GM23338 (cell line): ENCODE measurements around the gene RSPRY1. TPM values are rescaled to one million over a fixed set of nuclear protein-coding genes. Genes with fewer than 3 reads are reported as not detected.

ENCODE experiments used
- ATAC-seq: fragments of 200-7000 bp; cut with Tn5 transposase; 3 replicates; pipeline ENCODE4 v1.9.1; 2020
- DNase-seq: peaks from one replicate; pipeline ENCODE4 v3.0.0-alpha.2; 2015; ENCODE audit warnings: low spot score
- H2AFZ ChIP-seq: fragments of 200-600 bp; sonication (generic); 2 replicates; pipeline ENCODE4 v1.8.0; 2016; ENCODE audit warnings: antibody characterized with exemption, mild to moderate bottlenecking, moderate library complexity
- H3F3A ChIP-seq: fragments of 200-600 bp; sonication (generic); replicated peaks from 2 replicates; pipeline ENCODE4 v1.8.0; 2017; ENCODE audit warnings: antibody characterized with exemption, mixed run types, low read depth
- H3K27ac ChIP-seq: fragments of 200-600 bp; sonication (generic); 2 replicates; pipeline ENCODE4 v1.6.1; 2016; ENCODE audit warnings: low read depth
- H3K27me3 ChIP-seq: fragments of 200-600 bp; sonication (generic); 2 replicates; pipeline ENCODE4 v1.8.0; 2016; ENCODE audit warnings: mild to moderate bottlenecking, mixed run types, moderate library complexity; ENCODE audit not compliant: insufficient read depth
- H3K36me3 ChIP-seq: fragments of 200-600 bp; sonication (generic); 2 replicates; pipeline ENCODE4 v1.8.0; 2016; ENCODE audit warnings: mild to moderate bottlenecking; ENCODE audit not compliant: insufficient read depth
- H3K4me1 ChIP-seq: fragments of 200-600 bp; sonication (generic); 2 replicates; pipeline ENCODE4 v1.8.0; 2016; ENCODE audit warnings: mild to moderate bottlenecking, moderate library complexity; ENCODE audit not compliant: insufficient read depth
- H3K4me2 ChIP-seq: fragments of 200-600 bp; sonication (generic); 2 replicates; pipeline ENCODE4 v1.7.1; 2017; ENCODE audit warnings: mixed run types
- H3K4me3 ChIP-seq: fragments of 200-600 bp; sonication (generic); 2 replicates; pipeline ENCODE4 v1.6.1; 2016; ENCODE audit warnings: mixed run types
- H3K79me2 ChIP-seq: fragments of 200-600 bp; sonication (generic); replicated peaks from 2 replicates; pipeline ENCODE4 v1.8.0; 2017; ENCODE audit warnings: mild to moderate bottlenecking; ENCODE audit not compliant: insufficient read depth
- H3K9me2 ChIP-seq: fragments of 200-600 bp; sonication (generic); 2 replicates; pipeline ENCODE4 v1.8.0; 2017; ENCODE audit not compliant: insufficient read depth
- H4K20me1 ChIP-seq: fragments of 200-600 bp; sonication (generic); replicated peaks from 2 replicates; pipeline ENCODE4 v1.8.0; 2017; ENCODE audit warnings: mild to moderate bottlenecking; ENCODE audit not compliant: insufficient read depth
- H3K27ac Mint-ChIP-seq: 2 replicates; pipeline ENCODE4 v1.8.0; 2020; ENCODE audit warnings: inconsistent platforms, mild to moderate bottlenecking, moderate library complexity, mixed read lengths
- H3K27me3 Mint-ChIP-seq: 3 replicates; pipeline ENCODE4 v1.8.0; 2022; ENCODE audit warnings: low read depth, mild to moderate bottlenecking, moderate library complexity, mixed read lengths, inconsistent platforms; ENCODE audit not compliant: insufficient read depth, poor library complexity
- H3K36me3 Mint-ChIP-seq: 3 replicates; pipeline ENCODE4 v1.8.0; 2021; ENCODE audit warnings: low read depth, mild to moderate bottlenecking, inconsistent platforms, moderate library complexity, mixed read lengths
- H3K4me1 Mint-ChIP-seq: 3 replicates; pipeline ENCODE4 v1.8.0; 2020; ENCODE audit warnings: mild to moderate bottlenecking, inconsistent platforms, mixed read lengths
- H3K4me3 Mint-ChIP-seq: 3 replicates; pipeline ENCODE4 v1.8.0; 2021; ENCODE audit warnings: moderate library complexity, mild to moderate bottlenecking, inconsistent platforms, mixed read lengths
- H3K9me3 Mint-ChIP-seq: 3 replicates; pipeline ENCODE4 v1.8.0; 2020; ENCODE audit warnings: moderate library complexity, mild to moderate bottlenecking, inconsistent platforms, mixed read lengths
- CREB1 ChIP-seq: fragments of 250-450 bp; sonication (Bioruptor Pico); IDR thresholded peaks from 2 replicates; pipeline ENCODE4 v1.5.0; 2020; ENCODE audit warnings: low read depth, mild to moderate bottlenecking, moderate library complexity
- ETS1 ChIP-seq: IDR thresholded peaks from 2 replicates; pipeline ENCODE4 v1.6.1; 2016; ENCODE audit warnings: antibody characterized with exemption
- EZH2 ChIP-seq: fragments of 200-600 bp; sonication (generic); IDR thresholded peaks from one replicate; pipeline ENCODE4 v1.8.0; 2017; ENCODE audit warnings: antibody characterized with exemption, mild to moderate bottlenecking, low read depth; ENCODE audit not compliant: unreplicated experiment
- EZH2phosphoT487 ChIP-seq: fragments of 200-600 bp; sonication (generic); IDR thresholded peaks from one replicate; pipeline ENCODE4 v1.8.1; 2018; ENCODE audit warnings: antibody characterized with exemption; ENCODE audit not compliant: unreplicated experiment
- JUNB ChIP-seq: IDR thresholded peaks from one replicate; pipeline ENCODE4 v1.6.1; 2016; ENCODE audit warnings: antibody characterized with exemption; ENCODE audit not compliant: unreplicated experiment
- NANOG ChIP-seq: IDR thresholded peaks from 2 replicates; pipeline ENCODE4 v1.6.1; 2016; ENCODE audit warnings: antibody characterized with exemption, borderline replicate concordance
- POLR2AphosphoS5 ChIP-seq: IDR thresholded peaks from 2 replicates; pipeline ENCODE4 v1.6.1; 2016; ENCODE audit warnings: antibody characterized with exemption, low read depth
- STAT1 ChIP-seq: IDR thresholded peaks from one replicate; pipeline ENCODE4 v1.6.1; 2016; ENCODE audit warnings: antibody characterized with exemption; ENCODE audit not compliant: unreplicated experiment
- ZNF114 ChIP-seq: fragments of 250-450 bp; sonication (Bioruptor Pico); IDR thresholded peaks from 2 replicates; pipeline ENCODE4 v1.5.0; 2020; ENCODE audit warnings: mild to moderate bottlenecking, moderate library complexity
- ZNF331 ChIP-seq: fragments of 250-450 bp; sonication (Bioruptor Pico); IDR thresholded peaks from 2 replicates; pipeline ENCODE4 v1.5.0; 2020; ENCODE audit warnings: low read depth, mild to moderate bottlenecking, moderate library complexity
- polyA plus RNA-seq: library from polyadenylated mRNA; unstranded; fragments of >200 nt; fragmentation: Nextera tagmentation; extraction: Ambion mirVana; gene quantifications from 2 replicates; pipeline ENCODE4 v1.2.1, GENCODE V29; 2016
- total RNA-seq: library from RNA; depleted of rRNA; stranded (reverse); fragments of >200 nt; shearing (Covaris generic); gene quantifications from 2 replicates; pipeline ENCODE4 v1.2.3, GENCODE V29; 2014
- TF ChIP-seq, protein P1 (sequence below), 2 experiments: fragments of 200-600 bp in 1 of 2; sonication (generic) in 1 of 2; conservative IDR thresholded peaks; 2 replicates each; pipeline versions ENCODE4 v1.5.1 to v1.6.1; 2016 to 2017; ENCODE audit warnings: antibody characterized with exemption in 2 of 2, low read depth in 2 of 2, mild to moderate bottlenecking in 2 of 2, moderate library complexity in 1 of 2
- TF ChIP-seq, protein P2 (sequence below): fragments of 250-450 bp; sonication (Bioruptor Pico); IDR thresholded peaks from 2 replicates; pipeline ENCODE4 v1.5.0; 2020; ENCODE audit warnings: mild to moderate bottlenecking, moderate library complexity

RSPRY1 gene
- total and polyA plus RNA-seq, 2 experiments from 2014 or later = 25.8 to 35.9 TPM

- no peak overlapping the region for H3K4me3 Mint-ChIP-seq
- ATAC-seq (no peak), DNase-seq (no peak)
- H3K36me3 Mint-ChIP-seq = peaks cover 68% of the 10 kb centered on the region
- H3K36me3 ChIP-seq = peaks cover 59% of the 10 kb centered on the region; the same call in 1 of the 2 replicates
- no peak overlapping the region for H3K27ac ChIP-seq
- H3K4me3 ChIP-seq = no peak overlapping the region
- TF ChIP-seq, protein P1, sequence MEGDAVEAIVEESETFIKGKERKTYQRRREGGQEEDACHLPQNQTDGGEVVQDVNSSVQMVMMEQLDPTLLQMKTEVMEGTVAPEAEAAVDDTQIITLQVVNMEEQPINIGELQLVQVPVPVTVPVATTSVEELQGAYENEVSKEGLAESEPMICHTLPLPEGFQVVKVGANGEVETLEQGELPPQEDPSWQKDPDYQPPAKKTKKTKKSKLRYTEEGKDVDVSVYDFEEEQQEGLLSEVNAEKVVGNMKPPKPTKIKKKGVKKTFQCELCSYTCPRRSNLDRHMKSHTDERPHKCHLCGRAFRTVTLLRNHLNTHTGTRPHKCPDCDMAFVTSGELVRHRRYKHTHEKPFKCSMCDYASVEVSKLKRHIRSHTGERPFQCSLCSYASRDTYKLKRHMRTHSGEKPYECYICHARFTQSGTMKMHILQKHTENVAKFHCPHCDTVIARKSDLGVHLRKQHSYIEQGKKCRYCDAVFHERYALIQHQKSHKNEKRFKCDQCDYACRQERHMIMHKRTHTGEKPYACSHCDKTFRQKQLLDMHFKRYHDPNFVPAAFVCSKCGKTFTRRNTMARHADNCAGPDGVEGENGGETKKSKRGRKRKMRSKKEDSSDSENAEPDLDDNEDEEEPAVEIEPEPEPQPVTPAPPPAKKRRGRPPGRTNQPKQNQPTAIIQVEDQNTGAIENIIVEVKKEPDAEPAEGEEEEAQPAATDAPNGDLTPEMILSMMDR (conservative IDR thresholded peaks at IDR 0.05; ENCODE audit: low read depth in 2 of 2) = no peak
- TF ChIP-seq ZNF114 (CRISPR knock-in tag) (no peak), CREB1 (CRISPR knock-in tag) (no peak), EZH2phosphoT487 (no peak), POLR2AphosphoS5 (no peak), EZH2 (no peak), STAT1 (no peak), ETS1 (no peak), NANOG (no peak), JUNB (no peak), ZNF331 (CRISPR knock-in tag) (no peak)
- TF ChIP-seq, protein P2, sequence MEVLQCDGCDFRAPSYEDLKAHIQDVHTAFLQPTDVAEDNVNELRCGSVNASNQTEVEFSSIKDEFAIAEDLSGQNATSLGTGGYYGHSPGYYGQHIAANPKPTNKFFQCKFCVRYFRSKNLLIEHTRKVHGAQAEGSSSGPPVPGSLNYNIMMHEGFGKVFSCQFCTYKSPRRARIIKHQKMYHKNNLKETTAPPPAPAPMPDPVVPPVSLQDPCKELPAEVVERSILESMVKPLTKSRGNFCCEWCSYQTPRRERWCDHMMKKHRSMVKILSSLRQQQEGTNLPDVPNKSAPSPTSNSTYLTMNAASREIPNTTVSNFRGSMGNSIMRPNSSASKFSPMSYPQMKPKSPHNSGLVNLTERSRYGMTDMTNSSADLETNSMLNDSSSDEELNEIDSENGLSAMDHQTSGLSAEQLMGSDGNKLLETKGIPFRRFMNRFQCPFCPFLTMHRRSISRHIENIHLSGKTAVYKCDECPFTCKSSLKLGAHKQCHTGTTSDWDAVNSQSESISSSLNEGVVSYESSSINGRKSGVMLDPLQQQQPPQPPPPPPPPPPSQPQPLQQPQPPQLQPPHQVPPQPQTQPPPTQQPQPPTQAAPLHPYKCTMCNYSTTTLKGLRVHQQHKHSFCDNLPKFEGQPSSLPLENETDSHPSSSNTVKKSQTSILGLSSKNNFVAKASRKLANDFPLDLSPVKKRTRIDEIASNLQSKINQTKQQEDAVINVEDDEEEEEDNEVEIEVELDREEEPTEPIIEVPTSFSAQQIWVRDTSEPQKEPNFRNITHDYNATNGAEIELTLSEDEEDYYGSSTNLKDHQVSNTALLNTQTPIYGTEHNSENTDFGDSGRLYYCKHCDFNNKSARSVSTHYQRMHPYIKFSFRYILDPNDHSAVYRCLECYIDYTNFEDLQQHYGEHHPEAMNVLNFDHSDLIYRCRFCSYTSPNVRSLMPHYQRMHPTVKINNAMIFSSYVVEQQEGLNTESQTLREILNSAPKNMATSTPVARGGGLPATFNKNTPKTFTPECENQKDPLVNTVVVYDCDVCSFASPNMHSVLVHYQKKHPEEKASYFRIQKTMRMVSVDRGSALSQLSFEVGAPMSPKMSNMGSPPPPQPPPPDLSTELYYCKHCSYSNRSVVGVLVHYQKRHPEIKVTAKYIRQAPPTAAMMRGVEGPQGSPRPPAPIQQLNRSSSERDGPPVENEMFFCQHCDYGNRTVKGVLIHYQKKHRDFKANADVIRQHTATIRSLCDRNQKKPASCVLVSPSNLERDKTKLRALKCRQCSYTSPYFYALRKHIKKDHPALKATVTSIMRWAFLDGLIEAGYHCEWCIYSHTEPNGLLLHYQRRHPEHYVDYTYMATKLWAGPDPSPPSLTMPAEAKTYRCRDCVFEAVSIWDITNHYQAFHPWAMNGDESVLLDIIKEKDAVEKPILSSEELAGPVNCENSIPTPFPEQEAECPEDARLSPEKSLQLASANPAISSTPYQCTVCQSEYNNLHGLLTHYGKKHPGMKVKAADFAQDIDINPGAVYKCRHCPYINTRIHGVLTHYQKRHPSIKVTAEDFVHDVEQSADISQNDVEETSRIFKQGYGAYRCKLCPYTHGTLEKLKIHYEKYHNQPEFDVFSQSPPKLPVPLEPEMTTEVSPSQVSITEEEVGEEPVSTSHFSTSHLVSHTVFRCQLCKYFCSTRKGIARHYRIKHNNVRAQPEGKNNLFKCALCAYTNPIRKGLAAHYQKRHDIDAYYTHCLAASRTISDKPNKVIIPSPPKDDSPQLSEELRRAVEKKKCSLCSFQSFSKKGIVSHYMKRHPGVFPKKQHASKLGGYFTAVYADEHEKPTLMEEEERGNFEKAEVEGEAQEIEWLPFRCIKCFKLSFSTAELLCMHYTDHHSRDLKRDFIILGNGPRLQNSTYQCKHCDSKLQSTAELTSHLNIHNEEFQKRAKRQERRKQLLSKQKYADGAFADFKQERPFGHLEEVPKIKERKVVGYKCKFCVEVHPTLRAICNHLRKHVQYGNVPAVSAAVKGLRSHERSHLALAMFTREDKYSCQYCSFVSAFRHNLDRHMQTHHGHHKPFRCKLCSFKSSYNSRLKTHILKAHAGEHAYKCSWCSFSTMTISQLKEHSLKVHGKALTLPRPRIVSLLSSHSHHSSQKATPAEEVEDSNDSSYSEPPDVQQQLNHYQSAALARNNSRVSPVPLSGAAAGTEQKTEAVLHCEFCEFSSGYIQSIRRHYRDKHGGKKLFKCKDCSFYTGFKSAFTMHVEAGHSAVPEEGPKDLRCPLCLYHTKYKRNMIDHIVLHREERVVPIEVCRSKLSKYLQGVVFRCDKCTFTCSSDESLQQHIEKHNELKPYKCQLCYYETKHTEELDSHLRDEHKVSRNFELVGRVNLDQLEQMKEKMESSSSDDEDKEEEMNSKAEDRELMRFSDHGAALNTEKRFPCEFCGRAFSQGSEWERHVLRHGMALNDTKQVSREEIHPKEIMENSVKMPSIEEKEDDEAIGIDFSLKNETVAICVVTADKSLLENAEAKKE = no peak
- H3K9me3 Mint-ChIP-seq = no peaks in the 10 kb centered on the region
- no peaks in the 10 kb centered on the region for H3K9me2 ChIP-seq
- no peaks in the 10 kb centered on the region for H3K79me2 ChIP-seq
- no peaks in the 10 kb centered on the region for H3K4me1 ChIP-seq
- H3F3A ChIP-seq = no peaks in the 10 kb centered on the region
- H4K20me1 ChIP-seq = no peaks in the 10 kb centered on the region
- no peaks in the 10 kb centered on the region for H3K27me3 Mint-ChIP-seq
- H3K27me3 ChIP-seq = no peaks in the 10 kb centered on the region
- H3K4me2 ChIP-seq = no peak overlapping the region
- peaks cover 3% of the 10 kb centered on the region; the same call in 1 of the 3 replicates for H3K4me1 Mint-ChIP-seq
- H3K27ac Mint-ChIP-seq = no peak overlapping the region
- no peak overlapping the region for H2AFZ ChIP-seq
These were observed 19.7 kb upstream of the RSPRY1 start for GRCh38 chr16:57166451-57166850.
